CD4-positive, alpha-beta T cell treated with Interleukin-6 for 4 hours (primary cell): ENCODE results near the gene CAMTA1.
"Not testable (repeated sequence)": the region's sequence is repeated elsewhere in the genome, so short reads cannot be mapped to it uniquely, and the experiment has no call there.

Source experiments
- DNase-seq: peaks from one replicate; pipeline ENCODE4 v3.0.0-alpha.2; 2020; ENCODE audit warnings: mixed read lengths

CAMTA1 gene

DNA sequence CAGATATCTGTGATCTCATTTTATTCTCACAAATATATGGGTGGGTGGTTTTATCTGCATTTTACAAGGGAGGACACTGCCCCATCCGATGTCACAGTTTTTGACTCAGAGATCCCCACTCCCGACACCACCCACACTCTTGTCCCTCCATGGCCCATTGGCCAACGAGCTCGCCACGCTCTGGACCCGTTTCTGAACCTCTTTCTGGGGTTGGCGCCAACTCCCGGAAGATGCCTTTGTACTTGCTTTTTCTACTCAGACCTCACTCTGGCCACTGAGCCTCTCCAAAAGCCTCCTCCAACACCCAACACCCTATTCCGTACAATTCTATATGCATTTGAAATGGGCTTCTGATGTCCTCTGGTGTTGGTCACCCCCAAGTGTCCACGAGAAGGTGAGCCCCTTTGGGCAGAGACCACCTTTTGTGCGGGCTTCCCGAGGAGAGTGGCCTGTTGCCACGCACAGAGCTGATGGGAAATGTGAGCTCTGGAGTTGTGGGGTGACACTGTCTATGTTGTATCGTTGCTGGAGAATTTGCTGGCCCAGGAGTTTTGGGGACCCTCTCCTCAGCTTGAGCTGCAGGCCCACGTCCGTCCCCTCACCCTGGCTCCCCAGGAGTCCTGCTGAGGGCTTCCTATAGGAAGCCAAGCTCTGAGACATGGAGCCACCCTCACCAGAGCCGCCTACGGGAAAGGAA, 618.9 kb downstream of the CAMTA1 start:
- no peak for DNase-seq

DNA sequence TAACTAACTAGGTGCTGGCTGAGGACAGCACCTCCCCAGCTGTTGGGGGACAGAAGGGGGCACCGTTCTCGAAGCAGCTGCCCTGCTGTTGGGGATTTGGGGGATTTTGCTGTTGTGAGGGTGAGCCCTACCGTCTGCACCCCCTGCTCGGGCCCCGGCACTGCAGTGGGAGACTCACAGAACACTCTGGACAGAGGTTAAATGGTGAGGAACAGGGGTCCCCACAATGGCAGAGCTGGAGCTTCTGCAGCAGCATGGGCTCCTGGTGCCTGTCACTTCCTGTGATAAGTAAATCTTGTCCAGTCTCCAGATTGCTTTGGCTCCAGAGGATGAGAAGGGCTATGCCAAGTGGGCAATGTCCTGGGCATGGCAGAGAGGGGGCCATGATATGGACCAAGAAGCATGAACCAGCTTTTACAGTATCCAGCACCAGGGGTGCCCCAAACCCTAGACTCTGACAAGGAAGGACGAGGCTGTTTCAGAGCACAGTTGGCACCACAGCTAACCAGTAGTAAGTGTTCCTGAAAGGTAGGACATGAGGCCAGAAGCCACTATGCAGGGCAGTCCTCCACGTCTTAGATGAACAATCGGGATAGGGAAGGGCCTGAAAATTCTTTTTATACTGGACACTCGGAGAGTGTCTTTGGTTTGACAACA, 620.7 kb downstream of the CAMTA1 start:
- no peak for DNase-seq

DNA sequence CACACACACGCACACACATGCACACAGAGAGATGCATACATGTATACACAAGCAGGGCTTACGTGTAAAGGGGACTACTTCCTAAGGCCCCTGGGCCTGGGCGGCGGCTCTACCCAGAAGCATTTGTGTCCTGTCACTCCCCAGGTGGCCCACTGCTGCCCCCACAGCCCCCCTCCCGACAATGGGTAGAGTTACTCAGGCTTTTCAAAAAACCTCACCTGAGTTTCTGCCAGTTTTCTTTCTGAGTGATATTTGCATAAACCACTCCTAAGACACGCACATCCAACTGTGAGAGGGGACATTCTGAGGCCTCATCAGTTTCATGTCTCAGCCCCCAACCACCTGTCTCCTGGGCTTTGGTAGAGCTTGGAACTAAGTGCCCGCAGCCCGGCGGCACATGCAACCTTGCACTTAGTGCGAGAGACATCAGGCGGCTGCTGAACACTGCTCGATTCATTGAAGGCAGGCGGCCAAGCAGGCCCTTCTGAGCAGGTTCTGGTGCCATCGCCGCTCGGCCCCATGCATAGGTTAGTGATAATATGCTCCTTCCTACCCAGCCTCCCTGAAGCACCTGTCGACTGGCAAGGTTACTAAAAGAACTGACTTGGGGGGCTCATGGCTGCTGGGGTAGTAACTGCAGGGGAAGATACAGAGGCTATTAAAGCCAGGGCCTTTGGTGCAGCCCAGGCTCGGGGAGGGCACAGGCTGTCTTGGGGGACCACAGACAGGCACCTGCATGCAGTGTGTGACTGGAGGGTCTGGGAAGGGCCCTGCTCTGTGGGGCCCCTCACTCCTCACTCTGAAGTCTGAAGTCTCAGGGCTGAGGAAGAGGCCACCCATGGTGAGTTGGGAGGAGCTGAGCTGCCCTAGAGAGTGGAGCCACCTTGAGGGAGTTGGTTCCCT, 621.6 kb downstream of the CAMTA1 start:
- DNase-seq, result no peak

DNA sequence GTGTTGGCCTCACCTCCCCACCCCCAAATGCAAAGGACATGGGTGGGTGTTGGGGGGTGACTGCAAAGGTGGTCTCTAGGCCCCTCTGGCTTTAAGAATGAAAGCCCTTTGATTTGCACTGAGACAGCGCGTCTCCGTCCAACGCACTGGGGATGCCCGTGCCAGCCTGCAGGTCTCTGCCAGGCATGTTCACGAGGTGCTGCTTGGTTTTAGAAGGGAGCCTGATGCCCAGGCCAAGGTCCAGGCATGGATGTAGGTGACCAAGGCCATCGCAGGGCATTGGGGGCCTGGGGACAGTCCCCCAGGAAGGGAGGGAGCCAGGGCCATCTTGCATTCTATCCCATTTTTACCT, 622.3 kb downstream of the CAMTA1 start:
- no peak for DNase-seq

DNA sequence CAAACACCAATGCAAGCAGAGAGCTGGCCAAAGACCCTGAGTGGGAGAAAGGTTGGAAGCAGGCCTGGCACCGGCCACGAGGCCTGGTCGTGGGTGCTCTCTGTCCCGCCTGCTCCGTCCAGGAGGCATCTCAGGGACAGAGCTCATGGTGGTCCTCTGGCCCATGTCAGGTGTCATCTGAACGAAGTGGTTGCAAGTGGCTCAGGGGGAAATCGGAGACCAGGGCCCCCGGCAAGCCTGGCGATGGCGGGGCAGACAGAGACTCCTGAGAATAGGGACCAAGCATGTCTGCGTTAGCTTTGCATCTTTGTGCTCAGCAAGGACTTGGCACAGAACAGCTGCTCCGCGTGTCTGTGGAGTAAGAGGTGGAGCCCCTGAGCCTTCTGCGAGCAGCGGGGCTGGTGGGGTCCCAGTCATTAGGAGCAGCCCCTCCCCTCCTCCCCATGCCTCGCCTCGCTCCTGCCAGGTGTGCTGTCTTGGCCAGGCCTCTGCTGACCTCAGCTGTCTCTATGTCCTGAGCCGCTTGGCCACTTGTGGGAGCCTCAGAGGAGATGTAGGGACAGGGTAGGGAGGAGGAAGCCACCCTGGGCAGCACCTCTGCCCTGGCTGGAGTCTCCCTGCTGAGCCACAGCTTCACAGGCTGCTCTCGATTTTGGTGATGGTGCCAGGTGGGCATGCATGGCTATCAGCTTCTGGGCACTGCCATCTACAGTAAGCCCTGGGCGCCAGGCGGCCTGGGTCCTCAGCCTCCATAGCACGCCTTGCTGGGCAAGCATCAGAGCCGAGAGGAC, 622.9 kb downstream of the CAMTA1 start:
- no peak for DNase-seq

DNA sequence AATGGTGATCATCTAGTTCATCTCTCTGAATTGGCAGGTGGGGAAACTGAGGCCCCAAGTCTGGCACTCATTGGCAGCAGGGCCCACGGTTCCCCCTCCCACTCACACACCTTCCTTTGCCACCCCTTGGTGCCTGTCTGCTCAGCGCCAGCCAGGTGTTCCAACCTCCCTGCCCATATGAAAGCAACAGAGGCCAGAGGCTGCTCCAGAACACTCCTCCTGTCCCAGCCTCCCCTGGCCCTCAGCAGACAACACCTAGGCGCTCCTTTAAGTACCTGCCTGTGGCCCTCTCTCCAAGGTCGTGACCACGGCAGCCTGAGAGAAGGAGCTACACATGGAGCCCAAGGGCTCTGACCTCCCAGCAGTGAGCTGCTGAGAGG, 623.5 kb downstream of the CAMTA1 start:
- DNase-seq, result no peak

DNA sequence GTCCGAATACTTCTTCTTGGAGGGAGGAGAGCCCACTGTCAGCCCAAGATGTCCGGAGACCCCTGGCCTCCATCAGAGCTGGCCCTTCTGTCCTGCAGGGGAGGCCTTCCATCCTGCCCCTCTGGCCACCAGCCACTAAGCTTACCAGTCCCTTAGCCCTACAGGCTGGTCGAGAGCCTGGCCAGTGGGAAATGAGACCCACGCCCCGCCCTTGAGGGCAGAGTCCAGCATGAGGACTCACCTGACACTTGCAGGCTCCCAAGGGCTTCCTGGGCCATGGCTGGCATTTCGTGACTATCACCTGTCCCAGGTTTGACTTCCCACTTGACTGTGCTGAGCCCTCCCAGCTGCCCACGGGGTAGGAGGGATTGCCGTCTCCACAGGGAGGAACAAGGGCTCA, 624.0 kb downstream of the CAMTA1 start:
- no peak for DNase-seq

DNA sequence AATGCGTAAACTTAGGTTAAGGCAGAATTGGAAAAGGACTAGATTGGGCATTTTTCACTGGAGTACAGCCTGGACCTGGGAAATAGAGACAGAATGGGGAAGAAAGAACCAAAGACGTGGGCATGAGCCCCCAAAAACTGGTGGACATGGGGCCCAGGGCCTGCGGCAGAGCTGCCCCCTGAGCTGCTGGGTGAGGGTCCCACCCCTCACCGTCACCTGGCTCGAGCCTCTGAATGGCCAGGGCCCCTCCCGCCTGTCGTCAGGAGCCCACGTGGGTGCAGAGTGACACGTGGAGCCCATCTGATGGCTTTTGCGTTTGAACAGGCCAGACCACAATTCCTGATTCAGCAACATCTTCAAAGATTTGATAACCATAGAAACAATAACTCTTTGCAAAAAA, 624.9 kb downstream of the CAMTA1 start:
- no peak for DNase-seq

DNA sequence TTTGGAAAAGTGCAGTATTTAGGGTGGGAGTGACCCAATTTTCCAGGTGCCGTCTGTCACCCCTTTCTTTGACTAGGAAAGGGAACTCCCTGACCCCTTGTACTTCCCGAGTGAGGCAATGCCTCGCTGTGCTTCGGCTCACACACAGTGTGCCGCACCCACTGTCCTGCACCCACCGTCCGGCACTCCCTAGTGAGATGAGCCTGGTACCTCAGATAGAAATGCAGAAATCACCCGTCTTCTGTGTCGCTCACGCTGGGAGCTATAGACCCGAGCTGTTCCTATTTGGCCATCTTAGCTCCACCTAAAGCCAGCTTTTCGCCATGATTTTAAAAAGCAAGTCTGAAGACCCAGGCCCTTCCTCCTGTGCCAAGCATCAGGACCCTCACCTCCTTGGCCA, 632.4 kb downstream of the CAMTA1 start:
- not testable (repeated sequence) for DNase-seq

DNA sequence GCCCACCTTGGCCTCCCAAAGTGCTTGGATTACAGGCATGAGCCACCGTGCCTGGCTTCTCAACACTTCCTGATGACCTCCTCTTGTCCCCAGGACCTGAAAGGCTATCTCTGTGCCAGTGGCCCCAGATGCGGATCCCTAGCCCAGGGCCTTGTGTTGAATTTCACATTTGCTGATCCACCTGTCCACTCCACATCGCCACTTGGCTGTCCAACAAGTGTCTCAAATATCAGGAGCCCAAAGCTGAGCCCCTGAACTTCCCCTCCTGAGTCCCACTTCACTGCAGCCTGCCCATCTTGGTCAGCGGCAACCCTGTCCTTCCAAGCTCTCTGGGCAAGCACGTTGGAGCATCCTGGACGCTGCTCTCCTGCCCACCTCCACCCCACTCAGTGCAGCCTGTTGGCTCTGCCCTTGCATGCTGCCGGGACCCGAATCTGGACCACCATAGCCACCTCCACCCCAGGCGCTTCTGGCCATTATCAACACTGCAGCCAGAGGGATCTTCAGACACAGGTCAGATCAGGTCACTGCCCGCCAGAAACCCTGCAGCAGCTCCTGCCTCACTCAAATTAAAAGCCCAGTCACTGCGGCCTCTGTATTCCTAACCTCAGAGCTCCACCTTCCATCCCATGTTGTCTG, 633.3 kb downstream of the CAMTA1 start:
- no peak for DNase-seq

DNA sequence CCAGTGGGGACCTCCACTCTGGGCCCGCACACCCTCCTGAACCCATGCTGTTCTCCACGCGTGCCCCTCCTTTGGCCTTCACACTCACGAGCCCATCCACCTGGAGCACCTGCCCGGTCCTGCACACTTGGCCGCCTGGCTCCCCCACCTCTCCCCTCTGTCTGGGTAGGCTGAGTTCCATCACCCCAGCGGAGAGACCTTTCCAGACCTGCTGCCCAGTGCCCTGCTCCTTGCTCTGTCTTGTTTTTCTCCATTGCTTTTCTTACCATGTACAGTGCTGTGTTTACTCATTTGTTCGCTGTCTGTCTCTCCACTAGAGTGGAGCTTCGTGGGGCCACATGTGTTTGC, 634.8 kb downstream of the CAMTA1 start:
- DNase-seq, result no peak

DNA sequence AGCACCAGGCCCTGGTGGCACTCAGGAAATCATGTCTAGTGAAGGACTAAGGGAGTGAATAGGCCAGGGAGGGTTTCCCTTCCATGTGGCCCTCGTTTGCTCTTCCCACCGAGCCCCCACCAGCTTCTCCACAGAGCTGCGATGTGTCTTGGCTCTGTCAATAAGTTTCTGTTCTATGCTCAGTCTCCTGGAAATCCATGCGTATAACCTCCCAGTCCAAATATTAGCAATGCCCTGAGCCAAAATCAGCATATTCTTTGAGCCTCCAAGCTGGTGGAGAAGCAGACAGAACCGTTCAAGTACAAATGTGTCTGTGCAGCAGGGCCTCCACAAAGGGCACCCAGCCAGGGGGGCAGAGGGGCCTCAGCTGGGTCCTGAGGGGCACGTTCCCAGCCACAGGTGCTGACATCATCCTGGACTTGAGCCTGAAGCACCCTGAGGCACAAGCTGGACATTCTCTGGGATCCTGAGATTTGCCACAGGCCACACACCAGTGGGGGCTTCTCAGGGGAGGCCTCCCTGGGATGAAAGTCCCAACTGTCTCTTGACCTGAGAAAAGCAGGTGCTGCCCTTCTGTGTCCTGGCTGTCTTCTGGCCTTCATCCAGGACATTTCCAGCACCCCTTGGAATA, 635.3 kb downstream of the CAMTA1 start:
- DNase-seq, result no peak

DNA sequence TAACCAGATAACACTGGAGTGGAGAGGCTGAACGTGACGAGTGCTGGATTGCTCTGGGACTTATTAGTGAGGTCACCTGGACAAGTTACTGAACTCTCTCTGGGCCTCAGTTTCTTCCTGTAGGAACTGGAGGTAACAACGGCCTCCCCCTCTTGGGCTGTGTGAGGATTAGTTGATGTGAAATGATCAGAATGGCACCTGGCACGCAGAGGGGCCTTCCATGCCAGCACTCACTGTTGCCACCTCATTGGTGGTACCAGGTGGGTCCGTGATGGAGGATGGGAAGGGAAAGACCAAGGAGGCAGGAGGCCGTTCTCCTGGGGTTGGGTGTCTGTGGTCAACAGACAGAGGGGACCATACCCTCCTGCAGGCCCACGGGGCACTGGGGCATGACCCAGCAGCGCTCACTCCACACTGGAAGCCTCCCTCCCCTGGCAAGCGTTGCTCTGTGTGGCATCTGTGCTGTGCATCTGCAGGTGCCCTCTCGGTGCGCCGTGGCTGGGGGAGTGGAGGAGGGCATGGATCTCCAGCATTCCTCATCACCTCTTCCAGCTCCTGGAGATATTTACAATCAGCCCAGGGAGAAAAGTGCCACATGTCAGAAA, 636.3 kb downstream of the CAMTA1 start:
- DNase-seq, result no peak

DNA sequence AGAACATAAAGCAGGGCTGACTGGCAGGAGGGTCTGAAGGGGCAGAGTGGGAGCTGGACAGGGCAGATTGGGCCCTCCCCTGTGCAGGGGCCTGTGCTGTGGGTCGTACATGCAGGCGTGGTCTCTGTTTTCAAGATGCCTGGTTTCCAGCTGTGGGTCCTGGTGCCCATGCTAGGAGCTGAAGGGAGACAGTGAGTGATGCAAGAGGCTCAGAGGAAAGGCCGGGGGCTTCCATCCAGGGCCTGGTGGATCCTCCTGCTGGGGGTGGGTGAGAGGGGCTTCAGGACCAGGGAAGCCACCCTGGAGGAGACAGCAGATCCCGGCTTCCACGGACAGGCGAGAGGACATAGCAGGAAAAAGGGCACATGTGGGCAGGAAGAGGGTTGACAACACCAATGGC, 636.8 kb downstream of the CAMTA1 start:
- no peak for DNase-seq

DNA sequence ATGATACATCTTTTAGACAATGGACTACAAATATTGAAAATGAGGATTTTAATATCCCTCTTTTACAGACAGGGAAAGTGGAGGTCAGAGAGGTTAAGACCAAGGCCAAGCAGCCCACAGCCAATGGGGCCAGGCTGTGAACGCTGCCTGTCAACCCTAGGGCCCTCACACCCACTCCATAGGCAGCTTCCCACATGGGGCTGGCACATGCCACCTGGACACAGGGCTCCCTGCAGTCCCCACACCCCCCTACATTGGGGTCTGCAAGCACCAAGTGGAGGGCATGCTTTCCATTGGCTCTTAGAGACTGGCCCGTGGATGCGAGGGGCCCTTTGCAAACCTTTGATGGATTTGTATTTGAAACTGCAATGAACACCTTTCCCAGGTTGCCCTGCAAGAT, 637.3 kb downstream of the CAMTA1 start:
- DNase-seq, result no peak

DNA sequence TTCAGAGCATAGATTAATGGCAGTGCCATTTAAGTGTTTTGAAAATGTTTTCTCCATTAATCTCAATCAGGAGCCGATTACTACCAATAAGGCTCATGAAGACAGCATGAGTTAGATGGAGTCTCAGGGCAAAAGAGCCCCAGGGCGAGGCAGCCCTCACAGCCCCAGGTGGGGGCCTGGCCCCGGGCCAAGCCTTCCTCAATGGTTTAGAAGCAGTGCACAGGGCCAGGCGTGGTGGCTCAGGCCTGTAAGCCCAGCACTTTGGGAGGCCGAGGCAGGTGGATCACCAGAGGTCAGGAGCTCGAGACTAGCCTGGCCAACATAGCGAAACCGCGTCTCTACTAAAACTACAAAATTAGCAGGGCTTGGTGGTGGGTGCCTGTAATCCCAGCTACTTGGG, 637.7 kb downstream of the CAMTA1 start:
- no peak for DNase-seq

DNA sequence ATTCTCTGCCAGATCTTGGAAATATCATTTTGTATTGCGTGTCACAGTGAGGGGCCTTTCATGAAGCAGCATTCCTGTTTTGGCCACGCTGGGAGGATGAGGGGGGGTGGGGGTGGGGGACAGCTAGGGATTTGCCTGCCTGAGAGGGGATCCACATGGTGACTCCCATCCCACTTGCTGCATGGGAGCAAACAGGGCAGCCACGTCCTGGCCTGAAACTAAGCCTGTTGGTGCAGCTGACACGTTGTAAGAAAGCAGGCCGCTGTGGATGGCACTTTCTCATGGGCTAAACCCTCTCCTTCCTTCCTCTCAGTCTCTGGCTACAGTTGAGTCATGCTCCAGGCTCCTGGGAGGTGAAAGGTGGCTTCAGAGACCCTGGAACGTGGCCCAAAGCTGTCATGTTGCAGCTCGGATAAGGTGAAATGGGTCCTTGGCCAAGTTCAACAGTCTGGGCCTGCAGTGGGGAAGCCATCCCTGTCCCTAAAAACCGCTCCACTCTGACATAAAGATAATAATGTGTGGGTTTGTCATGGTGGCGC, 639.2 kb downstream of the CAMTA1 start:
- DNase-seq, result no peak

DNA sequence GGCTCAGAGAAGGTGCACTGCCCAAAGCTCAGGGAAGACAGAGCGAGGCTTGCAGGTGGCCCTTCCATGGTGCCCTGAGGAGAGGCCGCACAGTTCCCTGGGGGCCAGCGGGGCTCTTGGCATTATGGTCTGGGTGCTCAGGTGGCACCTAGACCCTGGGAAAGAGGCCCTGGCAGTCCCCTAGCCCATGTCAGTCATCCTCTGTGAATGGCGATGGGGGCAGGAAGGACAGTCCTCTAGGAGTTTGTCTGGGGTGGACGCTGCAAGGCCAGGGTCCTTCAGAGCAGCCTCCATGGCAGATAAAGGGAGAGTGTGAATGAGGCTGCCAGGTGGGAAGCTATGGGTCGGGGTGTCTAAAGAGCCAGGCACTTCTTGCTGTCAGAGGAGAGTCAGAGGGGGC, 640.0 kb downstream of the CAMTA1 start:
- DNase-seq, result no peak

DNA sequence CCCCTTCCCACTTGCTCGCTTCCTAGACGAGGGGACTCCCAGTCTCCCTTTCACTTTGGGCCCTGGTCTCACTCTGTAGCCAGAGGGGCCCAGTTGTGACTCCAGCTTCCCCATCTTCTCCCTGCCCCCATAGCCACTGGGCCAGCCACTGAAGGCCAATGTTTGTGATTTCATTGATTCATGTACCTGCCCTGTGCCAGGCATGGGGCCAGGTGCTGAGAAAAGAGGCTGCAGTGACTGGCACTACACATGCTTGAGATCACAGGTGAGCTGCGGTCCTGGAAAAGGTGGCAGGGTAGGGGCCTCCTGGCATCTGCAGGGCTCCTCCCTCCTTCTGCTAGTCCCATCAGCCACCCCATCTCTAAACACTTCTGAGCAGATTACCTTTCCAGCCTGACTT, 640.5 kb downstream of the CAMTA1 start:
- DNase-seq, result no peak

DNA sequence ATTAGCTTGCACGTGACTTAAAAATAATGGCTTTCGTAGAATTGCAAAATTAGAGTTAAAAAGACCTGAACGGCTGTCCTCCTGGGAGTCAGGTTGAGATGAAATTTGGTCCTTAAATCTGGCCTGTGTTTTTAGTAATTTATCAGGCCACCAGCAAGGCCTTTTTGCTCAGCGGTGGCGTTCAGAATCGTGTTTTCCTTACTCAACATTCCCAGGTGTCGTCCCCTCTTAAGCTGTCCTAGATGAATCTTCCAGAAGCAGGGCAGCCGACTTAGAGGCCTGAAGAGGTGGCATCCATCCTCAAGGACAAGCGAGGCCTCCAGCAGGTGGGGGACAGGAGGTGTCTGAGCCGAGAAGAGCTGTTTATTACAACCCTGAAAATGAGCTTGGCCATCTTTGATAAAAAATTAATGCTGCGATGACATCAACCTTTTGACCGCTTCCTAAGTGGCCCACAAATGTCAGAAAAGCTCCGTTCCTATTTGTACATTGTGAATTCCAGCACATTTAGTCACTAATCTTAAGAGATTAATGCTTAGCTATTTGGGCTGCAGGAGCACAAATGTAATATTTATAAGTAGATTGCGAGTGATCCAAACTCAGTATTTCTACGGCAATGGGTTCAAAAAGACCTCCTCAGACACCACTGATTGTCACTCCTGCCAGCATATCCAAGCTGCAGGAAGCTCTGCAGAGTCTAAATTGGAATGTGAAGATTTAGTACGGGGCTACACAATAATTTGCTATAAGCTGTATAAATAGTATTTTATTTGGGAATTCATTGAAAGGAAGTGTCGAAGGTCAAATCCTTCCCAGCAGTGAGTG, 641.7 kb downstream of the CAMTA1 start:
- DNase-seq, result no peak
